Measurements from ENCODE around the gene LIM2.

Gene LIM2

GRCh38 chr19:51337141-51337860 is 50.5 kb downstream of the LIM2 start:
- Histone ChIP-seq H3K27me3 (ENCODE audit: insufficient read depth, low read depth) (no peaks in the 10 kb centered on the region), H3K4me1 (ENCODE audit: low read depth, poor library complexity, severe bottlenecking) (no peaks in the 10 kb centered on the region), H3K79me2 (ENCODE audit: insufficient read depth, low read depth) (no peaks in the 10 kb centered on the region), H3K4me3 (IDR thresholded peaks at IDR 0.05; ENCODE audit: insufficient read depth, low read depth, low read length) (no peak overlapping the region), H4K20me1 (ENCODE audit: insufficient read depth) (no peaks in the 10 kb centered on the region), H3K27ac (no peak overlapping the region), H3K4me2 (no peak overlapping the region), H3K9ac (no peak overlapping the region), H2AFZ (ENCODE audit: low read depth) (no peak overlapping the region), H3K36me3 (ENCODE audit: insufficient read depth) (no peaks in the 10 kb centered on the region)
- TF ChIP-seq, protein P1, sequence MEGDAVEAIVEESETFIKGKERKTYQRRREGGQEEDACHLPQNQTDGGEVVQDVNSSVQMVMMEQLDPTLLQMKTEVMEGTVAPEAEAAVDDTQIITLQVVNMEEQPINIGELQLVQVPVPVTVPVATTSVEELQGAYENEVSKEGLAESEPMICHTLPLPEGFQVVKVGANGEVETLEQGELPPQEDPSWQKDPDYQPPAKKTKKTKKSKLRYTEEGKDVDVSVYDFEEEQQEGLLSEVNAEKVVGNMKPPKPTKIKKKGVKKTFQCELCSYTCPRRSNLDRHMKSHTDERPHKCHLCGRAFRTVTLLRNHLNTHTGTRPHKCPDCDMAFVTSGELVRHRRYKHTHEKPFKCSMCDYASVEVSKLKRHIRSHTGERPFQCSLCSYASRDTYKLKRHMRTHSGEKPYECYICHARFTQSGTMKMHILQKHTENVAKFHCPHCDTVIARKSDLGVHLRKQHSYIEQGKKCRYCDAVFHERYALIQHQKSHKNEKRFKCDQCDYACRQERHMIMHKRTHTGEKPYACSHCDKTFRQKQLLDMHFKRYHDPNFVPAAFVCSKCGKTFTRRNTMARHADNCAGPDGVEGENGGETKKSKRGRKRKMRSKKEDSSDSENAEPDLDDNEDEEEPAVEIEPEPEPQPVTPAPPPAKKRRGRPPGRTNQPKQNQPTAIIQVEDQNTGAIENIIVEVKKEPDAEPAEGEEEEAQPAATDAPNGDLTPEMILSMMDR (conservative IDR thresholded peaks at IDR 0.05; ENCODE audit: low read depth, low read length): no peak

DNA sequence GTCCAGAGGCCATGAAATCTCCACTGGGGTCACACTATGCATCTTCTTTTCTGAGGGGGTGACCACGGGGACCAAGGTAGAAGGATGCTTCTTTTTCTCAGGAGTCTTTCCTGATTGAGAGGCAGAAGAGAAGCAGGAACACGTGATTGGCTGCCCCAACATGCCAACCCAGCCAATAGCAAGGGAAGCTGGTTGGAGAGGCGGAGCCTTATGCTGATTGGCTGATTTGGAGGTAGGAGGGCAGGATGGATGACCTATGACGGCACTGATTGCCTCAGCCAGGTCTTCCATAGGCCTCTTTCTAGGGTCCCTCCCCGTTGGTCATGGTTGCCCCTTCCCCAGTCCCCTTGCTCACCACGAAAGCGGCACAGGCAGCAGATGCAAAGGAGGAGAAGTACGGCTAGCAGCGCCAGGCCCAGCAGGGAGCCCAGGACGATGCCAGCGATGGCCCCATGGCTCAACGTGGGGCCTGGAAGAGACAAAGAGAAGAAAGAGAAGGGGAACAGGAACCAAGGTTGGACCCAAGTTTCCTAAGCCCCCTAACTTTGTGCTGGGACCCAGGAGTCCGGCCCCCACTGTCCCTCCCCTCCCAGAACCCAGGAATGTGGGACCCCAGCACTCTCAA is 53.8 kb downstream of the LIM2 start:
- H2AFZ ChIP-seq (ENCODE audit: low read depth): no peak overlapping the region
- H3K27me3 ChIP-seq (ENCODE audit: insufficient read depth, low read depth): no peaks in the 10 kb centered on the region
- H3K36me3 ChIP-seq (ENCODE audit: insufficient read depth): no peaks in the 10 kb centered on the region
- H3K9ac ChIP-seq: no peak overlapping the region
- no peak overlapping the region for H3K4me3 ChIP-seq (IDR thresholded peaks at IDR 0.05; ENCODE audit: insufficient read depth, low read depth, low read length)
- no peak overlapping the region for H3K4me2 ChIP-seq
- H3K27ac ChIP-seq: no peak overlapping the region
- no peaks in the 10 kb centered on the region for H3K4me1 ChIP-seq (ENCODE audit: low read depth, poor library complexity, severe bottlenecking)
- no peaks in the 10 kb centered on the region for H3K79me2 ChIP-seq (ENCODE audit: insufficient read depth, low read depth)
- H4K20me1 ChIP-seq (ENCODE audit: insufficient read depth): no peaks in the 10 kb centered on the region
- TF ChIP-seq, protein P1 (conservative IDR thresholded peaks at IDR 0.05; ENCODE audit: low read depth, low read length): no peak

- Histone ChIP-seq H3K4me3 (IDR thresholded peaks at IDR 0.05; ENCODE audit: insufficient read depth, low read depth, low read length) (no peak overlapping the region), H3K4me2 (no peak overlapping the region)
Observed at GRCh38 chr19:51331716-51332115, 56.1 kb downstream of the LIM2 start.

DNA sequence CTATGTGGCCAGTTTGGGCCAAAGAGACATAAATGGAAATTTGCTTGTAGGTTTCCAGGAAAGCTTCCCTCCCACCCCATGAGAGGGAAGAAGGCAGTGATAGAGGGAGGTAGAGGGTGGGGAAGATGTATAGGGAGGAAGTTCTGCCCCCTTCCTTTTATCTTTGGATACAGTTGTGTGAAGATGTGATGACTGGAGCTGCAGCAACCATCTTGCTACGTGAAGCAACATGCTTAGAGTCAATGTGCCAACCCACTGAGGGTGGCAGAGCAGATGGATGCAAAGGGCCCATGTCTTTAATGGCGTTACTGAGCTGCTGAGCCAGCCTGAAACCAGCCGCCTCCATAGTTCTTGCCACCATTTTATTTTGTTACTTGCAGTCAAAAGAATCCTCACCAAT is 56.6 kb downstream of the LIM2 start:
- Histone ChIP-seq H3K4me1 (ENCODE audit: low read depth, poor library complexity, severe bottlenecking) (no peaks in the 10 kb centered on the region), H4K20me1 (ENCODE audit: insufficient read depth) (no peaks in the 10 kb centered on the region), H3K36me3 (ENCODE audit: insufficient read depth) (no peaks in the 10 kb centered on the region), H3K79me2 (ENCODE audit: insufficient read depth, low read depth) (no peaks in the 10 kb centered on the region), H2AFZ (ENCODE audit: low read depth) (no peak overlapping the region), H3K27me3 (ENCODE audit: insufficient read depth, low read depth) (no peaks in the 10 kb centered on the region), H3K27ac (no peak overlapping the region), H3K4me3 (IDR thresholded peaks at IDR 0.05; ENCODE audit: insufficient read depth, low read depth, low read length) (no peak overlapping the region), H3K9ac (no peak overlapping the region), H3K4me2 (no peak overlapping the region)
- TF ChIP-seq, protein P1 (conservative IDR thresholded peaks at IDR 0.05; ENCODE audit: low read depth, low read length): no peak

More at GRCh38 chr19:51331716-51332115, 56.1 kb downstream of the LIM2 start:
- Histone ChIP-seq H4K20me1 (ENCODE audit: insufficient read depth) (no peaks in the 10 kb centered on the region), H3K79me2 (ENCODE audit: insufficient read depth, low read depth) (no peaks in the 10 kb centered on the region), H3K36me3 (ENCODE audit: insufficient read depth) (no peaks in the 10 kb centered on the region), H3K9ac (no peak overlapping the region), H3K27ac (no peak overlapping the region), H2AFZ (ENCODE audit: low read depth) (no peak overlapping the region), H3K4me1 (ENCODE audit: low read depth, poor library complexity, severe bottlenecking) (no peaks in the 10 kb centered on the region), H3K27me3 (ENCODE audit: insufficient read depth, low read depth) (no peaks in the 10 kb centered on the region)
- TF ChIP-seq, protein P1 (conservative IDR thresholded peaks at IDR 0.05; ENCODE audit: low read depth, low read length): no peak
